Measurements from ENCODE around the gene CEP83.
"Not testable (repeated sequence)": the region's sequence is repeated elsewhere in the genome, so short reads cannot be mapped to it uniquely, and the experiment has no call there.

CEP83 gene

GRCh38 chr12:94469522-94469921, 9.9 kb upstream of the CEP83 start:
- no peak overlapping the region for H3K27ac Mint-ChIP-seq (ENCODE audit: low read depth)
- no peaks in the 10 kb centered on the region for H3K9me3 Mint-ChIP-seq
- no peaks in the 10 kb centered on the region for H3K4me1 Mint-ChIP-seq
- no peaks in the 10 kb centered on the region for H3K36me3 Mint-ChIP-seq (ENCODE audit: insufficient read depth)
- ATAC-seq (replicated peaks; ENCODE audit: extremely low read depth, poor library complexity, severe bottlenecking) (no peak), DNase-seq (ENCODE audit: low spot score in 2 of 2) (no peak)
- H3K4me3 Mint-ChIP-seq = no peak overlapping the region
- no peaks in the 10 kb centered on the region for H3K27me3 Mint-ChIP-seq

GRCh38 chr12:94460616-94460959, 921 bp upstream of the CEP83 start:
- ATAC-seq (replicated peaks; ENCODE audit: extremely low read depth, poor library complexity, severe bottlenecking) (no peak), DNase-seq (ENCODE audit: low spot score in 2 of 2) (no peak)
- H3K27ac Mint-ChIP-seq (ENCODE audit: low read depth) = peak overlapping the region; percentile 93
- H3K36me3 Mint-ChIP-seq (ENCODE audit: insufficient read depth) = peaks cover 12% of the 10 kb centered on the region
- no peaks in the 10 kb centered on the region for H3K27me3 Mint-ChIP-seq
- H3K4me3 Mint-ChIP-seq = peak overlapping the region; percentile 88
- peaks cover 35% of the 10 kb centered on the region for H3K4me1 Mint-ChIP-seq
- no peaks in the 10 kb centered on the region for H3K9me3 Mint-ChIP-seq

- H3K36me3 Mint-ChIP-seq (ENCODE audit: insufficient read depth) = peaks cover 13% of the 10 kb centered on the region
- peak; percentile 34 for ATAC-seq (replicated peaks; ENCODE audit: extremely low read depth, poor library complexity, severe bottlenecking)
- H3K27ac Mint-ChIP-seq (ENCODE audit: low read depth) = peak overlapping the region; percentile 93
- no peaks in the 10 kb centered on the region for H3K9me3 Mint-ChIP-seq
- peak overlapping the region; percentile 88 for H3K4me3 Mint-ChIP-seq
- DNase-seq (ENCODE audit: low spot score in 2 of 2) = no peak
- H3K4me1 Mint-ChIP-seq = peaks cover 35% of the 10 kb centered on the region
- H3K27me3 Mint-ChIP-seq = no peaks in the 10 kb centered on the region
Observed at GRCh38 chr12:94458877-94459727, 565 bp downstream of the CEP83 start.

- peak overlapping the region; percentile 19 for H3K27ac Mint-ChIP-seq (ENCODE audit: low read depth)
- DNase-seq (ENCODE audit: low spot score in 2 of 2) (no peak), ATAC-seq (replicated peaks; ENCODE audit: extremely low read depth, poor library complexity, severe bottlenecking) (no peak)
- no peaks in the 10 kb centered on the region for H3K27me3 Mint-ChIP-seq
- peaks cover 13% of the 10 kb centered on the region for H3K36me3 Mint-ChIP-seq (ENCODE audit: insufficient read depth)
- no peak overlapping the region for H3K4me3 Mint-ChIP-seq
- H3K9me3 Mint-ChIP-seq = no peaks in the 10 kb centered on the region
- H3K4me1 Mint-ChIP-seq = peaks cover 35% of the 10 kb centered on the region
Observed at GRCh38 chr12:94457311-94457710, 2.4 kb downstream of the CEP83 start.

GRCh38 chr12:94454318-94454717, 5.3 kb downstream of the CEP83 start:
- H3K36me3 Mint-ChIP-seq (ENCODE audit: insufficient read depth); ATAC-seq (replicated peaks; ENCODE audit: extremely low read depth, poor library complexity, severe bottlenecking); H3K9me3 Mint-ChIP-seq; H3K4me3 Mint-ChIP-seq; H3K27ac Mint-ChIP-seq (ENCODE audit: low read depth); H3K27me3 Mint-ChIP-seq; DNase-seq (ENCODE audit: low spot score in 2 of 2): not testable (repeated sequence)
- H3K4me1 Mint-ChIP-seq = peaks cover 25% of the 10 kb centered on the region

GRCh38 chr12:94445662-94446061, 14.0 kb downstream of the CEP83 start:
- ATAC-seq (replicated peaks; ENCODE audit: extremely low read depth, poor library complexity, severe bottlenecking) = no peak
- Mint-ChIP-seq H3K36me3 (ENCODE audit: insufficient read depth) (peaks cover 2% of the 10 kb centered on the region), H3K27ac (ENCODE audit: low read depth) (no peak overlapping the region), H3K4me3 (no peak overlapping the region), H3K9me3 (peaks cover 5% of the 10 kb centered on the region), H3K27me3 (no peaks in the 10 kb centered on the region), H3K4me1 (peaks cover 13% of the 10 kb centered on the region)
- DNase-seq (ENCODE audit: low spot score in 2 of 2) = no peak

GRCh38 chr12:94437303-94437702, 22.4 kb downstream of the CEP83 start:
- peaks cover 12% of the 10 kb centered on the region for H3K4me1 Mint-ChIP-seq
- no peaks in the 10 kb centered on the region for H3K36me3 Mint-ChIP-seq (ENCODE audit: insufficient read depth)
- no peak overlapping the region for H3K27ac Mint-ChIP-seq (ENCODE audit: low read depth)
- H3K9me3 Mint-ChIP-seq = no peaks in the 10 kb centered on the region
- no peak overlapping the region for H3K4me3 Mint-ChIP-seq
- H3K27me3 Mint-ChIP-seq = no peaks in the 10 kb centered on the region
- ATAC-seq (replicated peaks; ENCODE audit: extremely low read depth, poor library complexity, severe bottlenecking) (no peak), DNase-seq (ENCODE audit: low spot score in 2 of 2) (no peak)

GRCh38 chr12:94435511-94435927, 24.1 kb downstream of the CEP83 start:
- no peak overlapping the region for H3K4me3 Mint-ChIP-seq
- no peak overlapping the region for H3K27ac Mint-ChIP-seq (ENCODE audit: low read depth)
- H3K4me1 Mint-ChIP-seq = peaks cover 12% of the 10 kb centered on the region
- ATAC-seq (replicated peaks; ENCODE audit: extremely low read depth, poor library complexity, severe bottlenecking) = no peak
- H3K27me3 Mint-ChIP-seq = no peaks in the 10 kb centered on the region
- H3K36me3 Mint-ChIP-seq (ENCODE audit: insufficient read depth) = no peaks in the 10 kb centered on the region
- H3K9me3 Mint-ChIP-seq = peaks cover 6% of the 10 kb centered on the region
- no peak for DNase-seq (ENCODE audit: low spot score in 2 of 2)

- ATAC-seq (replicated peaks; ENCODE audit: extremely low read depth, poor library complexity, severe bottlenecking) = no peak
- Mint-ChIP-seq H3K27ac (ENCODE audit: low read depth) (no peak overlapping the region), H3K9me3 (peaks cover 9% of the 10 kb centered on the region), H3K4me1 (peaks cover 5% of the 10 kb centered on the region), H3K4me3 (no peak overlapping the region), H3K27me3 (no peaks in the 10 kb centered on the region), H3K36me3 (ENCODE audit: insufficient read depth) (no peaks in the 10 kb centered on the region)
- no peak for DNase-seq (ENCODE audit: low spot score in 2 of 2)
Observed at GRCh38 chr12:94434171-94434570, 25.5 kb downstream of the CEP83 start.

- Mint-ChIP-seq H3K9me3 (peaks cover 9% of the 10 kb centered on the region), H3K27ac (ENCODE audit: low read depth) (peak overlapping the region; percentile 1), H3K36me3 (ENCODE audit: insufficient read depth) (no peaks in the 10 kb centered on the region), H3K4me1 (peaks cover under 1% of the 10 kb centered on the region), H3K27me3 (no peaks in the 10 kb centered on the region), H3K4me3 (no peak overlapping the region)
- no peak for ATAC-seq (replicated peaks; ENCODE audit: extremely low read depth, poor library complexity, severe bottlenecking)
- no peak for DNase-seq (ENCODE audit: low spot score in 2 of 2)
Observed at GRCh38 chr12:94433744-94434143, 25.9 kb downstream of the CEP83 start.

- no peak overlapping the region for H3K4me3 Mint-ChIP-seq
- H3K4me1 Mint-ChIP-seq = no peaks in the 10 kb centered on the region
- DNase-seq (ENCODE audit: low spot score in 2 of 2) = no peak
- no peak for ATAC-seq (replicated peaks; ENCODE audit: extremely low read depth, poor library complexity, severe bottlenecking)
- no peaks in the 10 kb centered on the region for H3K36me3 Mint-ChIP-seq (ENCODE audit: insufficient read depth)
- H3K9me3 Mint-ChIP-seq = peaks cover 9% of the 10 kb centered on the region
- no peaks in the 10 kb centered on the region for H3K27me3 Mint-ChIP-seq
- H3K27ac Mint-ChIP-seq (ENCODE audit: low read depth) = no peak overlapping the region
Observed at GRCh38 chr12:94430304-94430703, 29.4 kb downstream of the CEP83 start.

GRCh38 chr12:94429633-94430032, 30.0 kb downstream of the CEP83 start:
- H3K36me3 Mint-ChIP-seq (ENCODE audit: insufficient read depth) = no peaks in the 10 kb centered on the region
- no peaks in the 10 kb centered on the region for H3K4me1 Mint-ChIP-seq
- no peaks in the 10 kb centered on the region for H3K27me3 Mint-ChIP-seq
- H3K9me3 Mint-ChIP-seq = peaks cover 9% of the 10 kb centered on the region
- ATAC-seq (replicated peaks; ENCODE audit: extremely low read depth, poor library complexity, severe bottlenecking) = no peak
- H3K4me3 Mint-ChIP-seq = no peak overlapping the region
- DNase-seq (ENCODE audit: low spot score in 2 of 2) = no peak
- no peak overlapping the region for H3K27ac Mint-ChIP-seq (ENCODE audit: low read depth)

GRCh38 chr12:94429191-94429590, 30.5 kb downstream of the CEP83 start:
- Mint-ChIP-seq H3K36me3 (ENCODE audit: insufficient read depth) (no peaks in the 10 kb centered on the region), H3K27ac (ENCODE audit: low read depth) (no peak overlapping the region), H3K9me3 (peaks cover 9% of the 10 kb centered on the region), H3K4me3 (no peak overlapping the region), H3K4me1 (no peaks in the 10 kb centered on the region), H3K27me3 (no peaks in the 10 kb centered on the region)
- DNase-seq (ENCODE audit: low spot score in 2 of 2) (no peak), ATAC-seq (replicated peaks; ENCODE audit: extremely low read depth, poor library complexity, severe bottlenecking) (no peak)
